ENCODE measurements around the gene ABLIM2. TPM values are rescaled to one million over a fixed set of nuclear protein-coding genes. Genes with fewer than 3 reads are reported as not detected.

ABLIM2 gene
- total RNA-seq, 1 experiment from 2014 or later: 1.0 TPM

GRCh38 chr4:8165374-8165896, 6.8 kb upstream of the ABLIM2 start:
- Histone ChIP-seq H3K79me2 (ENCODE audit: insufficient read depth, low read length) (no peaks in the 10 kb centered on the region), H3T11ph (ENCODE audit: low read length) (no peak overlapping the region), H3K18ac (ENCODE audit: insufficient read length, low read depth, low read length) (no peak overlapping the region), H3K14ac (ENCODE audit: insufficient read depth, low read length) (no peak overlapping the region), H3K4ac (ENCODE audit: low read depth, low read length) (no peak overlapping the region), H3K56ac (ENCODE audit: insufficient read length, low read depth, low read length) (no peak overlapping the region), H3K9me3 (ENCODE audit: control insufficient read depth, low read depth, low read length) (peaks cover 5% of the 10 kb centered on the region), H4K5ac (ENCODE audit: insufficient read length, low read depth, low read length) (no peak overlapping the region), H2AK5ac (ENCODE audit: insufficient read length, low read length) (no peak overlapping the region), H3K23me2 (ENCODE audit: insufficient read length, low read depth, low read length, poor library complexity, severe bottlenecking) (no peaks in the 10 kb centered on the region), H2AFZ (ENCODE audit: low read length) (no peak overlapping the region), H3K27ac (ENCODE audit: insufficient read length, low read depth, low read length) (no peak overlapping the region), H3K4me2 (ENCODE audit: insufficient read depth, insufficient read length, low read length) (no peak overlapping the region), H4K8ac (replicated peaks; ENCODE audit: insufficient read length, low read depth, low read length) (no peak overlapping the region), H2BK120ac (ENCODE audit: low read depth, low read length, poor library complexity, severe bottlenecking) (no peak overlapping the region), H2BK12ac (ENCODE audit: insufficient read length, low read depth, low read length) (no peak overlapping the region), H3K9ac (ENCODE audit: extremely low read depth, insufficient read length, low read length) (no peak overlapping the region), H4K91ac (ENCODE audit: insufficient read length, low read depth, low read length) (no peak overlapping the region), H3K27me3 (ENCODE audit: insufficient read depth, low read length) (no peaks in the 10 kb centered on the region), H2BK20ac (ENCODE audit: low read depth, low read length, poor library complexity, severe bottlenecking) (no peak overlapping the region), H3K4me1 (ENCODE audit: insufficient read depth, low read length) (no peaks in the 10 kb centered on the region), H3K79me1 (ENCODE audit: insufficient read depth, low read depth, low read length, poor library complexity, severe bottlenecking) (no peaks in the 10 kb centered on the region), H4K20me1 (ENCODE audit: control insufficient read depth, insufficient read depth, insufficient read length) (no peaks in the 10 kb centered on the region), H2BK5ac (ENCODE audit: insufficient read length, low read length) (no peak overlapping the region), H3K23ac (ENCODE audit: insufficient read length, low read depth, low read length) (no peak overlapping the region), H2BK15ac (ENCODE audit: low read depth, low read length) (no peak overlapping the region)
- Mint-ChIP-seq H3K27me3 (ENCODE audit: low read depth) (peaks cover 30% of the 10 kb centered on the region), H3K9me3 (peaks cover 13 to 17% of the 10 kb centered on the region in 2 experiments), H3K4me3 (no peak overlapping the region), H3K27ac (no peak overlapping the region; a peak in 1 of 7 replicates), H3K4me1 (no peaks in the 10 kb centered on the region), H3K36me3 (ENCODE audit: insufficient read depth in 1 of 3, low read depth in 3 of 3) (peaks cover 0 to 5% (median 4%) of the 10 kb centered on the region in 3 experiments; a peak in 2 of 7 replicates)
- no CpG with 5 or more reads among the region's 6 CpGs for WGBS (ENCODE audit: extremely low coverage, insufficient read length, low lambda C conversion rate)
- no peak for DNase-seq
- TF ChIP-seq CTCF (conservative IDR thresholded peaks at IDR 0.05): no peak
